HepG2 (cell line): Measurements from ENCODE around the gene LRTM2. TPM values are rescaled to one million over a fixed set of nuclear protein-coding genes. Genes with fewer than 3 reads are reported as not detected.

Experiments used
- AGO1 ChIP-seq: fragments of 200-400 bp; formaldehyde crosslinking; IDR thresholded peaks from 2 replicates; pipeline ENCODE4 v1.6.1; 2017; ENCODE audit warnings: mild to moderate bottlenecking, low read depth, low read length, moderate library complexity; ENCODE audit not compliant: poor library complexity, severe bottlenecking
- CEBPG ChIP-seq: IDR thresholded peaks from 2 replicates; pipeline ENCODE4 v1.6.1; 2016
- GABPB1 ChIP-seq: IDR thresholded peaks from 2 replicates; pipeline ENCODE4 v1.6.1; 2016; ENCODE audit warnings: mild to moderate bottlenecking, missing genetic modification reagents, moderate library complexity, missing compliant biosample characterization
- ISX ChIP-seq: sonication (generic); formaldehyde crosslinking; conservative IDR thresholded peaks from 2 replicates; pipeline ENCODE4 v1.5.0; 2020; ENCODE audit warnings: missing genetic modification reagents
- MEF2D ChIP-seq: sonication (generic); formaldehyde crosslinking; IDR thresholded peaks from 2 replicates; pipeline ENCODE4 v1.5.1; 2020; ENCODE audit warnings: mild to moderate bottlenecking, missing genetic modification reagents
- PTBP1 ChIP-seq: fragments of 200-400 bp; formaldehyde crosslinking; IDR thresholded peaks from 2 replicates; pipeline ENCODE4 v1.6.1; 2018; ENCODE audit warnings: low read length, low read depth; ENCODE audit not compliant: poor library complexity, severe bottlenecking
- SALL1 ChIP-seq: sonication (generic); formaldehyde crosslinking; IDR thresholded peaks from 2 replicates; pipeline ENCODE4 v1.8.0; 2022; ENCODE audit warnings: mild to moderate bottlenecking, missing genetic modification reagents
- SRSF4 ChIP-seq: fragments of 200-400 bp; formaldehyde crosslinking; IDR thresholded peaks from one replicate; pipeline ENCODE4 v1.6.1; 2018; ENCODE audit warnings: mild to moderate bottlenecking, low read depth, low read length, moderate library complexity; ENCODE audit not compliant: poor library complexity, severe bottlenecking
- SUZ12 ChIP-seq: fragments of 150-350 bp; IDR thresholded peaks from 2 replicates; pipeline ENCODE4 v1.6.1; 2014; ENCODE audit warnings: low read depth, low read length
- TBX2 ChIP-seq: sonication (generic); formaldehyde crosslinking; IDR thresholded peaks from 2 replicates; pipeline ENCODE4 v1.5.0; 2020; ENCODE audit warnings: missing genetic modification reagents, mild to moderate bottlenecking, borderline replicate concordance
- ZFP1 ChIP-seq: IDR thresholded peaks from 2 replicates; pipeline ENCODE4 v1.6.1; 2016
- ZNF20 ChIP-seq: sonication (generic); formaldehyde crosslinking; IDR thresholded peaks from 2 replicates; pipeline ENCODE4 v1.4.0; 2020; ENCODE audit warnings: mild to moderate bottlenecking, moderate library complexity, missing genetic modification reagents
- ZNF335 ChIP-seq: sonication (generic); formaldehyde crosslinking; IDR thresholded peaks from 2 replicates; pipeline ENCODE4 v1.4.0; 2020; ENCODE audit warnings: missing genetic modification reagents
- ZNF383 ChIP-seq: sonication (generic); formaldehyde crosslinking; IDR thresholded peaks from 2 replicates; pipeline ENCODE4 v1.4.0; 2020; ENCODE audit warnings: missing genetic modification reagents, mild to moderate bottlenecking, borderline replicate concordance
- ZNF546 ChIP-seq: sonication (generic); formaldehyde crosslinking; conservative IDR thresholded peaks from 2 replicates; pipeline ENCODE4 v1.8.1; 2023; ENCODE audit warnings: mild to moderate bottlenecking, missing genetic modification reagents
- polyA plus RNA-seq, 8 experiments: library from polyadenylated mRNA; depleted of rRNA in 3 of 8; stranded (reverse) in 7 of 8; unstranded in 1 of 8; fragments of >200 nt; fragmentation: Illumina TruSeq in 4 of 8; extraction: Trizol in 4 of 8; gene quantifications; 2 replicates each; pipeline versions ENCODE4 v1.2.1 to v1.2.3, GENCODE V29; 2011 to 2016; ENCODE audit warnings: low read depth in 4 of 8, missing spikeins in 1 of 8, mixed read lengths in 1 of 8; ENCODE audit not compliant: insufficient read depth in 1 of 8
- total RNA-seq, 5 experiments: library from RNA; depleted of rRNA; stranded (reverse); fragments of >200 nt; fragmentation: Illumina TruSeq; extraction: Trizol; gene quantifications; 2 replicates each; pipeline ENCODE4 v1.2.3, GENCODE V29; 2016; ENCODE audit warnings: low read depth in 1 of 5
- TF ChIP-seq, protein P1 (sequence below), 2 experiments: IDR thresholded peaks; 2 replicates each; pipeline ENCODE4 v1.6.1; 2011 to 2012; ENCODE audit warnings: low read length in 2 of 2, borderline replicate concordance in 1 of 2, low read depth in 1 of 2, mild to moderate bottlenecking in 1 of 2, moderate library complexity in 1 of 2
- TF ChIP-seq, protein P2 (sequence below): sonication (generic); formaldehyde crosslinking; IDR thresholded peaks from 2 replicates; pipeline ENCODE4 v1.4.0; 2020; ENCODE audit warnings: mild to moderate bottlenecking, missing genetic modification reagents
- TF ChIP-seq, protein P3 (sequence below): sonication (generic); formaldehyde crosslinking; IDR thresholded peaks from 2 replicates; pipeline ENCODE4 v1.4.0; 2020; ENCODE audit warnings: missing genetic modification reagents
- TF ChIP-seq, protein P4 (sequence below): sonication (generic); formaldehyde crosslinking; IDR thresholded peaks from 2 replicates; pipeline ENCODE4 v1.4.0; 2020; ENCODE audit warnings: mild to moderate bottlenecking, missing genetic modification reagents, borderline replicate concordance

LRTM2 gene
- total and polyA plus RNA-seq, 2 of the 13 experiments (the other 11 are each of a cell fraction or from before 2014, with no cell fraction given) = 0.09 TPM; not detected in 1

DNA sequence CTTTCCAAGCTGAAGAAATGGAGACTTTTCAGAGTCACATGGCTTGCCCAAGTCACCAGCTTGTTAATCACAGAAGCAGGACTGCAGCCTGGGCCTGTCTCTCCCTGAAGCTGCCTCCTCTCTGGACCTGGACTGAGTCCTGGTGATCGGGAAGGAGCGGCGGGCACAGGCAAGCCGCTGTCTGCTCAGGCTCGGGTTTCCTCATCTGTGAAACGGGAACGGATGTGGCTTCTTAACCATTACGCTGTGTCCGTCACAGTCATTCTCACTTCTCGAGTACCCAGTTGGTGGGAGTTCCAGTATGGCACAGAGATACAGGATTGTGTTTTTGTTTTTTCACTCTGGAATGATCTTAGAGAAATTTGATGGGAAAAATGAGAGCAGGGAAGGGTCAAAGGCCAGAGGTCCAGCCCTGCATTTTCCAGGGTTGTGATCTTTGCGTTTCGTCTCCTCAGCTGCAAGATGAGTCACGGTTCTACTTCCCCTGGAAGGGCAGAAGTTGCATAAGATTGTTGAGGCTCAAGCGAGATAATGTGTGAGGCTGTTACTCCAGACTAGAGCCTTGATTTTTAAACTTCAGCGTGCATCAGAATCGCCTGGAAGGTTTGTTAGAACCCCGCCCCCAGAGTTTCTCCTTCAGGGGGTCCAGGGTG, 7.6 kb upstream of the LRTM2 start (continued):
- TF ChIP-seq, protein P1, sequence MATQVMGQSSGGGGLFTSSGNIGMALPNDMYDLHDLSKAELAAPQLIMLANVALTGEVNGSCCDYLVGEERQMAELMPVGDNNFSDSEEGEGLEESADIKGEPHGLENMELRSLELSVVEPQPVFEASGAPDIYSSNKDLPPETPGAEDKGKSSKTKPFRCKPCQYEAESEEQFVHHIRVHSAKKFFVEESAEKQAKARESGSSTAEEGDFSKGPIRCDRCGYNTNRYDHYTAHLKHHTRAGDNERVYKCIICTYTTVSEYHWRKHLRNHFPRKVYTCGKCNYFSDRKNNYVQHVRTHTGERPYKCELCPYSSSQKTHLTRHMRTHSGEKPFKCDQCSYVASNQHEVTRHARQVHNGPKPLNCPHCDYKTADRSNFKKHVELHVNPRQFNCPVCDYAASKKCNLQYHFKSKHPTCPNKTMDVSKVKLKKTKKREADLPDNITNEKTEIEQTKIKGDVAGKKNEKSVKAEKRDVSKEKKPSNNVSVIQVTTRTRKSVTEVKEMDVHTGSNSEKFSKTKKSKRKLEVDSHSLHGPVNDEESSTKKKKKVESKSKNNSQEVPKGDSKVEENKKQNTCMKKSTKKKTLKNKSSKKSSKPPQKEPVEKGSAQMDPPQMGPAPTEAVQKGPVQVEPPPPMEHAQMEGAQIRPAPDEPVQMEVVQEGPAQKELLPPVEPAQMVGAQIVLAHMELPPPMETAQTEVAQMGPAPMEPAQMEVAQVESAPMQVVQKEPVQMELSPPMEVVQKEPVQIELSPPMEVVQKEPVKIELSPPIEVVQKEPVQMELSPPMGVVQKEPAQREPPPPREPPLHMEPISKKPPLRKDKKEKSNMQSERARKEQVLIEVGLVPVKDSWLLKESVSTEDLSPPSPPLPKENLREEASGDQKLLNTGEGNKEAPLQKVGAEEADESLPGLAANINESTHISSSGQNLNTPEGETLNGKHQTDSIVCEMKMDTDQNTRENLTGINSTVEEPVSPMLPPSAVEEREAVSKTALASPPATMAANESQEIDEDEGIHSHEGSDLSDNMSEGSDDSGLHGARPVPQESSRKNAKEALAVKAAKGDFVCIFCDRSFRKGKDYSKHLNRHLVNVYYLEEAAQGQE (IDR thresholded peaks at IDR 0.05; ENCODE audit: borderline replicate concordance in 1 of 2, low read depth in 1 of 2, low read length in 2 of 2) = 0 out of 4 replicates have a peak, but pooled peaks of 1 of the 2 experiments have one; percentile 43
- TF ChIP-seq TBX2 (peak; percentile 62; the same call in 1 of the 2 replicates), SRSF4 (no peak), PTBP1 (no peak), ISX (CRISPR knock-in tag) (no peak), GABPB1 (CRISPR knock-in tag) (peak; percentile 64; the same call in 1 of the 2 replicates), ZFP1 (CRISPR knock-in tag) (no peak), MEF2D (CRISPR knock-in tag) (no peak), SALL1 (CRISPR knock-in tag) (peak; percentile 77), ZNF383 (CRISPR knock-in tag) (no peak), ZNF546 (CRISPR knock-in tag) (no peak), AGO1 (no peak), CEBPG (CRISPR knock-in tag) (peak; percentile 92), SUZ12 (no peak), ZNF20 (no peak), ZNF335 (CRISPR knock-in tag) (no peak)
- TF ChIP-seq, protein P2, sequence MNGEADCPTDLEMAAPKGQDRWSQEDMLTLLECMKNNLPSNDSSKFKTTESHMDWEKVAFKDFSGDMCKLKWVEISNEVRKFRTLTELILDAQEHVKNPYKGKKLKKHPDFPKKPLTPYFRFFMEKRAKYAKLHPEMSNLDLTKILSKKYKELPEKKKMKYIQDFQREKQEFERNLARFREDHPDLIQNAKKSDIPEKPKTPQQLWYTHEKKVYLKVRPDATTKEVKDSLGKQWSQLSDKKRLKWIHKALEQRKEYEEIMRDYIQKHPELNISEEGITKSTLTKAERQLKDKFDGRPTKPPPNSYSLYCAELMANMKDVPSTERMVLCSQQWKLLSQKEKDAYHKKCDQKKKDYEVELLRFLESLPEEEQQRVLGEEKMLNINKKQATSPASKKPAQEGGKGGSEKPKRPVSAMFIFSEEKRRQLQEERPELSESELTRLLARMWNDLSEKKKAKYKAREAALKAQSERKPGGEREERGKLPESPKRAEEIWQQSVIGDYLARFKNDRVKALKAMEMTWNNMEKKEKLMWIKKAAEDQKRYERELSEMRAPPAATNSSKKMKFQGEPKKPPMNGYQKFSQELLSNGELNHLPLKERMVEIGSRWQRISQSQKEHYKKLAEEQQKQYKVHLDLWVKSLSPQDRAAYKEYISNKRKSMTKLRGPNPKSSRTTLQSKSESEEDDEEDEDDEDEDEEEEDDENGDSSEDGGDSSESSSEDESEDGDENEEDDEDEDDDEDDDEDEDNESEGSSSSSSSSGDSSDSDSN (CRISPR knock-in tag) = peak; percentile 28; the same call in 1 of the 2 replicates
- TF ChIP-seq, protein P3, sequence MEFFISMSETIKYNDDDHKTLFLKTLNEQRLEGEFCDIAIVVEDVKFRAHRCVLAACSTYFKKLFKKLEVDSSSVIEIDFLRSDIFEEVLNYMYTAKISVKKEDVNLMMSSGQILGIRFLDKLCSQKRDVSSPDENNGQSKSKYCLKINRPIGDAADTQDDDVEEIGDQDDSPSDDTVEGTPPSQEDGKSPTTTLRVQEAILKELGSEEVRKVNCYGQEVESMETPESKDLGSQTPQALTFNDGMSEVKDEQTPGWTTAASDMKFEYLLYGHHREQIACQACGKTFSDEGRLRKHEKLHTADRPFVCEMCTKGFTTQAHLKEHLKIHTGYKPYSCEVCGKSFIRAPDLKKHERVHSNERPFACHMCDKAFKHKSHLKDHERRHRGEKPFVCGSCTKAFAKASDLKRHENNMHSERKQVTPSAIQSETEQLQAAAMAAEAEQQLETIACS (CRISPR knock-in tag) = no peak
- TF ChIP-seq, protein P4, sequence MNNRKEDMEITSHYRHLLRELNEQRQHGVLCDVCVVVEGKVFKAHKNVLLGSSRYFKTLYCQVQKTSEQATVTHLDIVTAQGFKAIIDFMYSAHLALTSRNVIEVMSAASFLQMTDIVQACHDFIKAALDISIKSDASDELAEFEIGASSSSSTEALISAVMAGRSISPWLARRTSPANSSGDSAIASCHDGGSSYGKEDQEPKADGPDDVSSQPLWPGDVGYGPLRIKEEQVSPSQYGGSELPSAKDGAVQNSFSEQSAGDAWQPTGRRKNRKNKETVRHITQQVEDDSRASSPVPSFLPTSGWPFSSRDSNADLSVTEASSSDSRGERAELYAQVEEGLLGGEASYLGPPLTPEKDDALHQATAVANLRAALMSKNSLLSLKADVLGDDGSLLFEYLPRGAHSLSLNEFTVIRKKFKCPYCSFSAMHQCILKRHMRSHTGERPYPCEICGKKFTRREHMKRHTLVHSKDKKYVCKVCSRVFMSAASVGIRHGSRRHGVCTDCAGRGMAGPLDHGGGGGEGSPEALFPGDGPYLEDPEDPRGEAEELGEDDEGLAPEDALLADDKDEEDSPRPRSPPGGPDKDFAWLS = no peak
